Fibroblast of villous mesenchyme (primary cell): ENCODE measurements around the gene CREBBP. TPM values are rescaled to one million over a fixed set of nuclear protein-coding genes. Genes with fewer than 3 reads are reported as not detected.

Experiments used
- DNase-seq: peaks from one replicate; pipeline ENCODE4 v3.0.0-alpha.2; 2010; ENCODE audit warnings: low read depth
- H3K4me3 ChIP-seq: 2 replicates; pipeline ENCODE4 v1.5.1; 2011; ENCODE audit warnings: low read depth, mild to moderate bottlenecking, low read length
- total RNA-seq: library from RNA; depleted of rRNA; stranded (reverse); fragments of >200 nt; gene quantifications from 2 replicates; pipeline ENCODE4 v1.2.3, GENCODE V29; 2012
- TF ChIP-seq, protein P1 (sequence below): IDR thresholded peaks from 2 replicates; pipeline ENCODE4 v1.5.1; 2012; ENCODE audit warnings: low read depth, mild to moderate bottlenecking, low read length; ENCODE audit not compliant: insufficient read depth

CREBBP gene
- total RNA-seq, 1 donor: 32.0 TPM

DNA sequence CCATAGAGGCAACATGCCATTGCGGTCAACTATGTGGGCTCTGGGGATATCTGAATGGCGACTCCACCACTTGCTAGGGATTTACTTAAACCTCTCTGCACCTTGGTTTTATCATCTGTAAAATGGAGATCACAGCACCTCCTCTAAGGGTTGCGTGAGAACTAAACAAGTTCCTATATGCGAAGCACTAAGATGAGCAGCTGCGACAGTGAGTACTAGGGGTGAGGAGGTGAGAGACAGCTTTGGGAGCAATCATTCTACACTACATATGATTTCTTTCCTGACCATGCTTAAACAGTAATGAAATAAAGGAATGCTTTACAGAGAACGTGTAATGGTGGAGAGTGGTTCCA, 61.4 kb downstream of the CREBBP start:
- H3K4me3 ChIP-seq: no peak overlapping the region
- DNase-seq: no peak
- TF ChIP-seq, protein P1, sequence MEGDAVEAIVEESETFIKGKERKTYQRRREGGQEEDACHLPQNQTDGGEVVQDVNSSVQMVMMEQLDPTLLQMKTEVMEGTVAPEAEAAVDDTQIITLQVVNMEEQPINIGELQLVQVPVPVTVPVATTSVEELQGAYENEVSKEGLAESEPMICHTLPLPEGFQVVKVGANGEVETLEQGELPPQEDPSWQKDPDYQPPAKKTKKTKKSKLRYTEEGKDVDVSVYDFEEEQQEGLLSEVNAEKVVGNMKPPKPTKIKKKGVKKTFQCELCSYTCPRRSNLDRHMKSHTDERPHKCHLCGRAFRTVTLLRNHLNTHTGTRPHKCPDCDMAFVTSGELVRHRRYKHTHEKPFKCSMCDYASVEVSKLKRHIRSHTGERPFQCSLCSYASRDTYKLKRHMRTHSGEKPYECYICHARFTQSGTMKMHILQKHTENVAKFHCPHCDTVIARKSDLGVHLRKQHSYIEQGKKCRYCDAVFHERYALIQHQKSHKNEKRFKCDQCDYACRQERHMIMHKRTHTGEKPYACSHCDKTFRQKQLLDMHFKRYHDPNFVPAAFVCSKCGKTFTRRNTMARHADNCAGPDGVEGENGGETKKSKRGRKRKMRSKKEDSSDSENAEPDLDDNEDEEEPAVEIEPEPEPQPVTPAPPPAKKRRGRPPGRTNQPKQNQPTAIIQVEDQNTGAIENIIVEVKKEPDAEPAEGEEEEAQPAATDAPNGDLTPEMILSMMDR: no peak

DNA sequence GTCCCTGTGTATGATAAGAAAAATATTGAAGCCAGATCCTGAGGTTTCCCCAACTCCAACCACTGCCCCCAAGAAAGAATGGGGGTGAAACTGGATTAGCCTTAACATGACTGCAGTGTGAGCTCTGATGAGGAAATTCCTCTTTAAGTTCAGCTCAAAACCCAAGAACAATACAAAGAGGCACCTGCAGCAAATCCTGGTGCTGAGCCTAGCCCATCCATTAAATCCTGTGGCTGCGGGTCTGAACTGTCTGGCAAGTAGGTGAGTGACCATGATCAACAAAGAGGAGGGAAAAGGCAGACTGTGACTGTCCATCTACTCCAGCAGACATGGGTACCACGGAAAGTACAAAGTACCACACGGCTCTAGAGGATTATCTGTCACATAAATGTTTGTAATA, 64.2 kb downstream of the CREBBP start:
- H3K4me3 ChIP-seq: no peak overlapping the region
- DNase-seq: no peak
- TF ChIP-seq, protein P1: no peak

DNA sequence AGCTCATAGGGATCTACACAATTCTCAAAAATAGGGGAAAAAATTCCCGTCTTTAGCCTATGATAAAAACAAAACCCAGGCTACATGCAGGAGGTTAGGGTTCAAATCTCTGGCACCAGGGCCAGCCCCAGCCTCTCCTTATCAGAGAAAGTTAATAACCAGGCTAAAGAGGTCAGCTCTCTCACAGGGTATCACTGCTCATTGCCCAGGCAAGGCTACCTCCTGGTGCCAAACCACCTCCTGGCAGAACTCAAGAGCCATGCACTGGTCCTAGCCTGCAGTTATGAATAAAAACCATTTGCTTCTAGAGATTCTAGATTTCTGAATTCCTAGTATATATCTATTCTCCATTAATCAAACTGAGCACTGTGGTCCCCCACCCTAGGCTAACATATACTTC, 65.8 kb downstream of the CREBBP start:
- DNase-seq: no peak
- TF ChIP-seq, protein P1: no peak
- no peak overlapping the region for H3K4me3 ChIP-seq

DNA sequence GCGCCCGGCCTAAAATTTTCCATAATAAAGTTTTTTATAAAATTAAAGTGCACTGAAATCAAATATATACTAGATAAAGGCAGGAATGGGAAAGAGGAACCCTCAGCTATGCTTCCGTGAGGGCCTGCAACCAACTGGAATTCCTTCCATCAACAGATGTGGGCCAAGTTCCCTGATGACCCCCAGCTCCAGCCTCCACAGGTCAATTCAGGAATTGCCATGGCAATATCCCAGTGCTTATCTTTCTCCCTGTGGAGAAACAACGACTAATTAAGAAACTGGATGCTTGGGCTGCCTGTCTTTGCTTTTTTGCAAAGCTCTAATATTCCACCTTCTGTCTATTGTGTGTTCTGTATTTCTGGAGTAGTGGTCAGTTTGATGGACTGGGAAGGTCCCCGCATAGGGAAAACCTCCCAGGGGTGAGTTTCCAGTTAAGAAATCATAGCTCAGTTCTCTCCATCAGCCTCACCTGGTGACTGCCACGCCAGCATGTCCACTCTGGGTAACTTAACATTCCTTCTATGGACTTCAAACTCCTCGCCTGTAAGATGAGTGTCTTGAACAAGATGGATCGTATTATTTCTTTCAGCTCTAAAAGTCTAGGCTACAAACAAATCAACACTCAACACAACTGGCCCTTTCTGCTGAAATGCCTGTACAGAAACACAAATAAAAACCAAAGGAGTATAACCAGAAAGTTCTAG, 67.9 kb downstream of the CREBBP start:
- TF ChIP-seq, protein P1: no peak
- no peak for DNase-seq
- H3K4me3 ChIP-seq: no peak overlapping the region

DNA sequence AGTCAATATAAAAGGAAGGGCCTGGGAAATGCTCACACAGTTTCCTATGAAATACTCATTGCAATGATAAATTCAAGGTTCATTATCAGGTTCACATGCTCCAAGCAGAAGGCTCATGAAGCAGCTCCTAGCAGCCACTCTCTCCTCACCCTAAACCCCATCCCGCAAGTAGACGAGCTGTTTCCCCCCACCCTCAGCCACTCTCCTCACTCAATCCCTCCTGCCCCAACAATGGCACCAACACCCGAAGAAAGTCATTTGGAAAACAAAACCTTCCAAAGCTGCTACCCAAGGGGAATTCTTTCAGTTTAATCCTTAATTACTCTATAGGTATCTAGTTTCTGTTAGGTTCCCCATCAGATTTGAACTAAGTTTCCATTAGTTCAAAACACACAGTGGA, 69.7 kb downstream of the CREBBP start:
- TF ChIP-seq, protein P1: no peak
- no peak overlapping the region for H3K4me3 ChIP-seq
- DNase-seq: no peak

DNA sequence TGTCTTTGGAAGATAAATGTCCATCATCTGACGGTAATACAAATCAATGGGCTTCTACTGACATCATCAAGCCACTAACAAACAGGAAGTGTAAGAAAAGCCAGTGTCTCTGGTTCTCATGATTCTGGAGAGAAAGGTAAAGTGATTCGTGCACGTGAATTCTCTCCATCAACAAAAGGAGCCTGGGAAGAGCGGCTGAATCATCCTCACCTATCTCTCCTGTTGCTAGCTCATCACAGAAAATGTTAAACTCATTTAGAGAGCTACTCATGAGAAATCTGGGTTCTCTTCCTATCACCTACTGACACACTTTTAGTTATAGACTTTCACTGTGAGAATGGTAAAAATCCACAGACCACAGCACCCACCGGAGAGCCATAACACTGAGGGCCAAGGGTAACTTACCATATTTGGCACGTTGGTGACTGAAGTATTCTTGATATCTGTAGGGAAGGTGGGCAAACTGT, 70.3 kb downstream of the CREBBP start:
- no peak overlapping the region for H3K4me3 ChIP-seq
- DNase-seq: no peak
- TF ChIP-seq, protein P1: no peak

DNA sequence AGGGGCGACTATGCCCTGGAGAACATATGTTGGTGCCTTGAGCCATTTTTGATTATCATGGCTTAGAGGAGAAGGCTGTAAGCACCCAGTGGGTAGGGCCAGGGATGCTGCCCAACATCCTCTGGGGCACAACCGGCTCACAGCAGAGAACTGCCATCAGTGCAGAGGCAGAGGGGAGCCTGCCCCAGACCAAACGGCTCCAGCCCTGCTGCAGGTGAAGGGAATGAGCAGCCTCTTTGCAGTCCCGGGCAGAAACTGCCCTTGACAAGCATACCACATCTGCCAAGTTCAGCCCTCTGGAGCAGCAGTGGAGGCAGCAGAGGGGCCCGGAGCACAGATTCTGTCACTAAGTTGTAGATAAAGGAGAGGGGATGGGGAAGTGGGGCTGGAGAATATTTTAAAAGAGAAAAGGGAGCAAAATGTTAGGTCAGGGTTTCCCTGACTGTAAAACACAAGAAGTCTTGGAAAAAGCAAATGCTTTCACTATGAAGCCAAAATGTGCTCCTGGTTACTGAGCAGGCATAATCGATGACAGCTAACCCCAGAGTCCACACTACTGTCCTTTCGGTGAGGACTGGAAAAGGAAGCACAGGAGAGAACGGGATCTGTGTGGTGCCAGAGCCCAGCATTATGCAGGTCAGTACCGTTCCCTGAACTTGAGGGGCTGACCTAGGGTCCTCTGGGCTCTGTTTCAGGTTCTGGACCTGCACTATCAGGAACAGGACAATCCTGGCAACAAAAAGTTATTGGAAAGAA, 72.0 kb downstream of the CREBBP start:
- TF ChIP-seq, protein P1: no peak
- H3K4me3 ChIP-seq: no peak overlapping the region
- no peak for DNase-seq
